ENCODE results near the gene FMC1.

DNA sequence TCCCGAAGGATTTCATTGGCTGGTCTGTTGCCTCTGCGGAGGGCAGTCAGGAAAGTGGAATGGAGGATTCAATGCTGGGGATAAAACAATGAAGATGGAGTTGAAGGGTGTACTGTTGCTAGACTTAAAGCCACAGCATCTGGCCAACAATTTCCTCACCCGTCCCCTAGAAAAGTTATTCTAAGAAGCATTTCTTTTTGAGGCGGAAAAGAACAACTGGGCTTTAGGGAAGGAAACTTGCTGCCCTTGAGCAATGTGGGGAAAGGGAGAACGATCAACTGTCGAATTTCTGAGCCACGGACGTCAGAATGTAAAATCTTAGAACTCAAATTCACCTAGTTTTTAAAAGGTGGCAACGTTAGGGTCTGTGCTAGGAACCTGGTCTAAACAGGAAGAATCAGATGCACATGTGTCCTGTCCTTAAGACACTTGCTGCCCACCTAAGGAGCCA is 664 bp downstream of the FMC1 start:
- TF ChIP-seq, protein P1, sequence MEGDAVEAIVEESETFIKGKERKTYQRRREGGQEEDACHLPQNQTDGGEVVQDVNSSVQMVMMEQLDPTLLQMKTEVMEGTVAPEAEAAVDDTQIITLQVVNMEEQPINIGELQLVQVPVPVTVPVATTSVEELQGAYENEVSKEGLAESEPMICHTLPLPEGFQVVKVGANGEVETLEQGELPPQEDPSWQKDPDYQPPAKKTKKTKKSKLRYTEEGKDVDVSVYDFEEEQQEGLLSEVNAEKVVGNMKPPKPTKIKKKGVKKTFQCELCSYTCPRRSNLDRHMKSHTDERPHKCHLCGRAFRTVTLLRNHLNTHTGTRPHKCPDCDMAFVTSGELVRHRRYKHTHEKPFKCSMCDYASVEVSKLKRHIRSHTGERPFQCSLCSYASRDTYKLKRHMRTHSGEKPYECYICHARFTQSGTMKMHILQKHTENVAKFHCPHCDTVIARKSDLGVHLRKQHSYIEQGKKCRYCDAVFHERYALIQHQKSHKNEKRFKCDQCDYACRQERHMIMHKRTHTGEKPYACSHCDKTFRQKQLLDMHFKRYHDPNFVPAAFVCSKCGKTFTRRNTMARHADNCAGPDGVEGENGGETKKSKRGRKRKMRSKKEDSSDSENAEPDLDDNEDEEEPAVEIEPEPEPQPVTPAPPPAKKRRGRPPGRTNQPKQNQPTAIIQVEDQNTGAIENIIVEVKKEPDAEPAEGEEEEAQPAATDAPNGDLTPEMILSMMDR (IDR thresholded peaks at IDR 0.05; ENCODE audit: low read length): no peak
- TF ChIP-seq EZH2phosphoT487 (IDR thresholded peaks at IDR 0.05; ENCODE audit: low read length): no peak
- TF ChIP-seq EZH2 (optimal IDR thresholded peaks at IDR 0.05; ENCODE audit: low read depth, low read length): no peak

All from MM.1S (cell line).